Neural progenitor cell (in vitro differentiated cells): ENCODE measurements around the gene ZNF341. TPM values are rescaled to one million over a fixed set of nuclear protein-coding genes. Genes with fewer than 3 reads are reported as not detected.

ENCODE experiments used
- DNase-seq: peaks from one replicate; pipeline ENCODE4 v3.0.0-alpha.2; 2016; ENCODE audit warnings: low spot score
- H2AFZ ChIP-seq: fragments of 200-600 bp; sonication (generic); replicated peaks from 2 replicates; pipeline ENCODE4 v1.6.1; 2016; ENCODE audit warnings: antibody characterized with exemption
- H3F3A ChIP-seq: fragments of 200-600 bp; sonication (generic); 2 replicates; pipeline ENCODE4 v1.6.1; 2016; ENCODE audit warnings: antibody characterized with exemption, low read depth
- H3K27ac ChIP-seq: fragments of 200-600 bp; sonication (generic); 2 replicates; pipeline ENCODE4 v1.5.1; 2016; ENCODE audit warnings: mild to moderate bottlenecking
- H3K27me3 ChIP-seq: fragments of 200-600 bp; sonication (generic); 2 replicates; pipeline ENCODE4 v1.6.1; 2016; ENCODE audit warnings: mild to moderate bottlenecking, moderate library complexity
- H3K36me3 ChIP-seq: fragments of 200-600 bp; sonication (generic); 2 replicates; pipeline ENCODE4 v1.5.1; 2016
- H3K4me1 ChIP-seq: fragments of 200-600 bp; sonication (generic); 2 replicates; pipeline ENCODE4 v1.6.1; 2016; ENCODE audit warnings: mixed run types
- H3K4me2 ChIP-seq: fragments of 200-600 bp; sonication (generic); 2 replicates; pipeline ENCODE4 v1.6.1; 2016
- H3K4me3 ChIP-seq: fragments of 200-600 bp; sonication (generic); 2 replicates; pipeline ENCODE4 v1.5.1; 2016
- H3K79me2 ChIP-seq: fragments of 200-600 bp; sonication (generic); 2 replicates; pipeline ENCODE4 v1.6.1; 2016; ENCODE audit warnings: low read depth
- H3K9ac ChIP-seq: fragments of 200-600 bp; sonication (generic); 2 replicates; pipeline ENCODE4 v1.6.1; 2016
- H3K9me3 ChIP-seq: fragments of 200-600 bp; sonication (generic); 2 replicates; pipeline ENCODE4 v1.5.1; 2016; ENCODE audit warnings: low read depth
- H4K20me1 ChIP-seq: fragments of 200-600 bp; sonication (generic); 2 replicates; pipeline ENCODE4 v1.6.1; 2016; ENCODE audit warnings: low read depth
- H3K27ac Mint-ChIP-seq: 3 replicates; pipeline ENCODE4 v1.8.0; 2021; ENCODE audit warnings: mixed read lengths
- H3K27me3 Mint-ChIP-seq: 2 replicates; pipeline ENCODE4 v1.8.0; 2022; ENCODE audit warnings: low read depth, mild to moderate bottlenecking, inconsistent platforms, moderate library complexity, mixed read lengths; ENCODE audit not compliant: insufficient read depth
- H3K36me3 Mint-ChIP-seq: 3 replicates; pipeline ENCODE4 v1.8.0; 2021; ENCODE audit warnings: mixed read lengths
- H3K4me1 Mint-ChIP-seq: 3 replicates; pipeline ENCODE4 v1.8.0; 2021; ENCODE audit warnings: mixed read lengths
- H3K4me3 Mint-ChIP-seq: 3 replicates; pipeline ENCODE4 v1.8.0; 2021; ENCODE audit warnings: mild to moderate bottlenecking, moderate library complexity, mixed read lengths
- H3K9me3 Mint-ChIP-seq: 3 replicates; pipeline ENCODE4 v1.8.0; 2020; ENCODE audit warnings: mixed read lengths
- EZH2 ChIP-seq: fragments of 200-600 bp; sonication (generic); IDR thresholded peaks from 2 replicates; pipeline ENCODE4 v1.6.1; 2017; ENCODE audit warnings: antibody characterized with exemption, mild to moderate bottlenecking, moderate library complexity
- EZH2phosphoT487 ChIP-seq: fragments of 200-600 bp; sonication (generic); IDR thresholded peaks from 2 replicates; pipeline ENCODE4 v1.6.1; 2017; ENCODE audit warnings: antibody characterized with exemption
- total RNA-seq: library from RNA; depleted of rRNA; stranded (reverse); fragments of >200 nt; gene quantifications from 2 replicates; pipeline ENCODE4 v1.2.3, GENCODE V29; 2015; ENCODE audit warnings: low replicate concordance
- TF ChIP-seq, protein P1 (sequence below): fragments of 200-600 bp; sonication (generic); IDR thresholded peaks from 2 replicates; pipeline ENCODE4 v1.5.1; 2017; ENCODE audit warnings: antibody characterized with exemption, mild to moderate bottlenecking

Gene ZNF341
- total RNA-seq, 1 donor from 2014 or later = 0.82 TPM

DNA sequence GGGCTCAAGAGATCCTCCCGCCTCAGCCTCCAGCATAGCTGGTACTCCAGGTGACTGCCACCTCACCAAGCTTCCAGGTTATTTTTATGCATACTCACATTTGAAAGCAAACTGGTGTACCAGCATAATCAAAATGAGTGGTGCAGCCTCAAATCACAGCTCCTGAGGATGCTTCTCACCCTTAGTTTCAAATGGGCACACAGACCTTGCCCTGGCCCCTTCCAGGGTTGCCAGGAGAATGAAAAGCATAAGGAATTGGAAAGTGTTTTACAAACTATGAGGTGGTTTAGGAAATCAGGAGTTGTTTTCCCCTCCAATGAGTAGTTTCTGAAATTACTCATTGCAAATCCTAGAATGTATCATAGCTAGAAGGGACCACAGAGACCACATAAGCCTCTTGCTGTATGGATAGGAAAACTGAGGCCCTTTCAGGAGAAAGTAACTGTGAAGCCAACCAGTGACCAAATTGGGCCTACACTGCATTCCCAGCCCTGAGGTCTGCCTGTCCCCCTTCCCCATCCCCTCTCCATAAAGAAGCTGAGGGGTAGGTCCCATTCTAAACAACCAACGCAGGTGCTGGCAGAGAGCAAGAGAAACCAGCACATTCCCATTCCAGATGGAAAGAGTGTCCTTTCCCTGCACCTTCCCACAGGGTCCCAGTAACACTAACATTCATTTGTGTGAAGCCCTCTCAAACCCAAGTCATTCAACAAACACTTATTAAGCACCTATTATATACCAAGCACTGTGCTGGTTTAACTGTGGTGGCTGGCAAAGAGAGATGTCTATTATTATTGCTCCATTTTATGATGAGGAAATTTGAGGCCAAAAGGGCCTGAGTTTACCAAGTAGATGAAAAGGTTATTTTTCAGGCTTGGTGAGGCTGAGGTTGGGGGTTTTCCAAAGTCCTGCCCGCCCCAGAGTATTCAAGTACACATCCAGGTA, 43.5 kb upstream of the ZNF341 start:
- Mint-ChIP-seq H3K9me3 (no peaks in the 10 kb centered on the region), H3K27me3 (peaks cover 5% of the 10 kb centered on the region)
- no peaks in the 10 kb centered on the region for H3K9me3 ChIP-seq

DNA sequence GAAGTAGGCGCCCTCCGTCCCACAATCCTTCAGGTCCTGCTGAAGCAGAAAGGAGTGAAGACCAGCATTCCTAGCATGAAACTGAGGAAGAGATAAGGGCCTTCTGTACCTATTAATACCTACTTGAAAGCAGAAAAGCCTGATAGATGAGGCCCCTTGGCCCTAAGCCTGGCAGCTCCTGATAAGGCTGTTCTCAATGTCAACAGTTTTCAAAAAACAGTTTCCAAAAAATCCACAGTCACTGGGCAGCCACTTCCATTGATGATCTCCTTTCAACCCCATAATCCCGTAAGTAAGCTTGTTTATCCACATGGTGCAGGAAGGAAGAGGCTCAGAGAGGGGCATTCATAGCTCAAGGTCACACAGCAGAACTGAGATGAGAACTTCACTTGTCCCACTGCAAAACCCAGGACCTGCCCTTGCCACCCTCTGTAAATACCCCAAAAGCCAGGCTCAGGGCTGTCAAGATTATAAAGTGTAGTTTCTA, 42.8 kb upstream of the ZNF341 start:
- Histone ChIP-seq H3K27ac (no peak overlapping the region), H3K27me3 (no peaks in the 10 kb centered on the region), H3K79me2 (peaks cover 17% of the 10 kb centered on the region), H3K4me3 (no peak overlapping the region), H3K4me2 (no peak overlapping the region), H3K36me3 (no peaks in the 10 kb centered on the region), H3F3A (peaks cover 31% of the 10 kb centered on the region), H3K9me3 (no peaks in the 10 kb centered on the region), H4K20me1 (peaks cover 17% of the 10 kb centered on the region), H3K4me1 (peaks cover 31% of the 10 kb centered on the region), H2AFZ (no peak overlapping the region), H3K9ac (no peak overlapping the region)
- DNase-seq = no peak
- TF ChIP-seq, protein P1, sequence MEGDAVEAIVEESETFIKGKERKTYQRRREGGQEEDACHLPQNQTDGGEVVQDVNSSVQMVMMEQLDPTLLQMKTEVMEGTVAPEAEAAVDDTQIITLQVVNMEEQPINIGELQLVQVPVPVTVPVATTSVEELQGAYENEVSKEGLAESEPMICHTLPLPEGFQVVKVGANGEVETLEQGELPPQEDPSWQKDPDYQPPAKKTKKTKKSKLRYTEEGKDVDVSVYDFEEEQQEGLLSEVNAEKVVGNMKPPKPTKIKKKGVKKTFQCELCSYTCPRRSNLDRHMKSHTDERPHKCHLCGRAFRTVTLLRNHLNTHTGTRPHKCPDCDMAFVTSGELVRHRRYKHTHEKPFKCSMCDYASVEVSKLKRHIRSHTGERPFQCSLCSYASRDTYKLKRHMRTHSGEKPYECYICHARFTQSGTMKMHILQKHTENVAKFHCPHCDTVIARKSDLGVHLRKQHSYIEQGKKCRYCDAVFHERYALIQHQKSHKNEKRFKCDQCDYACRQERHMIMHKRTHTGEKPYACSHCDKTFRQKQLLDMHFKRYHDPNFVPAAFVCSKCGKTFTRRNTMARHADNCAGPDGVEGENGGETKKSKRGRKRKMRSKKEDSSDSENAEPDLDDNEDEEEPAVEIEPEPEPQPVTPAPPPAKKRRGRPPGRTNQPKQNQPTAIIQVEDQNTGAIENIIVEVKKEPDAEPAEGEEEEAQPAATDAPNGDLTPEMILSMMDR = no peak
- TF ChIP-seq EZH2 = no peak
- TF ChIP-seq EZH2phosphoT487 = no peak
- Mint-ChIP-seq H3K4me3 (no peak overlapping the region), H3K4me1 (peaks cover 35% of the 10 kb centered on the region), H3K27ac (no peak overlapping the region), H3K9me3 (no peaks in the 10 kb centered on the region), H3K36me3 (no peaks in the 10 kb centered on the region), H3K27me3 (peaks cover 6% of the 10 kb centered on the region)

More for the DNA sequence above, 43.5 kb upstream of the ZNF341 start:
- no peaks in the 10 kb centered on the region for H3K27me3 ChIP-seq
- H3K79me2 ChIP-seq = peaks cover 24% of the 10 kb centered on the region
- no peak overlapping the region for H3K27ac ChIP-seq
- H3K4me3 ChIP-seq = no peak overlapping the region
- TF ChIP-seq, protein P1 = no peak
- no peak for TF ChIP-seq EZH2phosphoT487
- no peak for TF ChIP-seq EZH2
- no peak for DNase-seq
- H3K36me3 ChIP-seq = no peaks in the 10 kb centered on the region
- H2AFZ ChIP-seq = no peak overlapping the region
- H3K4me1 ChIP-seq = peaks cover 25% of the 10 kb centered on the region
- no peak overlapping the region for H3K9ac ChIP-seq
- H3K36me3 Mint-ChIP-seq = no peaks in the 10 kb centered on the region
- peaks cover 24% of the 10 kb centered on the region for H3F3A ChIP-seq
- no peak overlapping the region for H3K4me2 ChIP-seq
- H3K27ac Mint-ChIP-seq = no peak overlapping the region
- H4K20me1 ChIP-seq = peaks cover 24% of the 10 kb centered on the region
- H3K4me3 Mint-ChIP-seq = no peak overlapping the region
- H3K4me1 Mint-ChIP-seq = peaks cover 28% of the 10 kb centered on the region

DNA sequence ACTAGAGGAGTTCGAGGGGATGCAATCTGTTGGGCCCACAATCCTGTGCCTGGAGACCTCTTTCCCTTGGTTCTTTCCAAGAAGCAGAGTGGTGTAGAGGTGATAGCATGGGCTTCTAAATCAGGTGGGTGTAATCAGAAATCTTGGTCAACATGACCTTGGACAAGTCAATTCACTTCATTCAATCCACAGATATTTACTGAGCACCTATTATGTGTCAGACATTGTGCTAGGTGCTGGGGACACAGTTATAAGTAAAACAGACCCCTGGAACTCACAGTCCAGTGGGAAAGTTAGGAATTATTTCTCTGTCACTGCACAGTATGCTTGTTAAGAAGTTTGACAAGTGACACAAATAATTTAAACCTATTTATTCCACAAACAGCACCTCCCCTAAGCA, 42.3 kb upstream of the ZNF341 start:
- Histone ChIP-seq H3K4me2 (no peak overlapping the region), H3K79me2 (peaks cover 12% of the 10 kb centered on the region), H3K27me3 (no peaks in the 10 kb centered on the region), H2AFZ (no peak overlapping the region), H3F3A (peaks cover 36% of the 10 kb centered on the region), H3K27ac (no peak overlapping the region), H3K4me1 (peaks cover 31% of the 10 kb centered on the region), H3K36me3 (no peaks in the 10 kb centered on the region), H3K9me3 (no peaks in the 10 kb centered on the region), H4K20me1 (peaks cover 12% of the 10 kb centered on the region), H3K4me3 (no peak overlapping the region), H3K9ac (no peak overlapping the region)
- peaks cover 6% of the 10 kb centered on the region for H3K27me3 Mint-ChIP-seq
- TF ChIP-seq, protein P1 = no peak
- no peak for TF ChIP-seq EZH2phosphoT487
- TF ChIP-seq EZH2 = no peak
- H3K4me1 Mint-ChIP-seq = peaks cover 38% of the 10 kb centered on the region
- no peak overlapping the region for H3K4me3 Mint-ChIP-seq
- DNase-seq = no peak
- no peaks in the 10 kb centered on the region for H3K36me3 Mint-ChIP-seq
- no peak overlapping the region for H3K27ac Mint-ChIP-seq
- H3K9me3 Mint-ChIP-seq = no peaks in the 10 kb centered on the region
